Stimulated activated CD8-positive, alpha-beta memory T cell treated with anti-CD3 and anti-CD28 coated beads, Interleukin-15, amount 100 ng/mL, for 48 hours (primary cell): ENCODE data around the gene TPRX2.
A peak's percentile ranks its signal among the peaks of the same experiment; 100 is the strongest.
"Not testable (repeated sequence)": the region's sequence is repeated elsewhere in the genome, so short reads cannot be mapped to it uniquely, and the experiment has no call there.

Experiments used
- DNase-seq, 2 donors: peaks; one replicate each; pipeline ENCODE4 v3.0.0-alpha.2; 2020; ENCODE audit warnings: low read depth in 2 of 2

Gene TPRX2, protein sequence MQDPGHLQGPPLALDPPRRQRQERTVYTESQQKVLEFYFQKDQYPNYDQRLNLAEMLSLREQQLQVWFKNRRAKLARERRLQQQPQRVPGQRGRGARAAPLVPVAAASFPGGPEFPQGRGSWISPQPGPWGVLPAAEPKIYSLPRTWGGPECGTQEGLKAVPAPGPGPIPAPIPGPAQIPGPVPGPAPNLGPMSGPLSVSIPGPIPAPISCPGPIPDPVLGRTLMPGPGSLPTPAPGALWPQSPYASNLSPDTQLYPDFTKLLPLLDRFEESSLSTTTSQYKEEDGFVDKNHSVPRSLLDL

GRCh38 chr19:47858646-47859285, at the start of gene TPRX2:
TSS of gene TPRX2 (plus strand) at chr19:47859235. CDS start at chr19:47859247, 12 bp downstream.
- DNase-seq = not testable (repeated sequence)

- peak; percentile 55 to 60 for DNase-seq
These were observed 45.6 kb upstream of the TPRX2 start for GRCh38 chr19:47813304-47813994.

DNA sequence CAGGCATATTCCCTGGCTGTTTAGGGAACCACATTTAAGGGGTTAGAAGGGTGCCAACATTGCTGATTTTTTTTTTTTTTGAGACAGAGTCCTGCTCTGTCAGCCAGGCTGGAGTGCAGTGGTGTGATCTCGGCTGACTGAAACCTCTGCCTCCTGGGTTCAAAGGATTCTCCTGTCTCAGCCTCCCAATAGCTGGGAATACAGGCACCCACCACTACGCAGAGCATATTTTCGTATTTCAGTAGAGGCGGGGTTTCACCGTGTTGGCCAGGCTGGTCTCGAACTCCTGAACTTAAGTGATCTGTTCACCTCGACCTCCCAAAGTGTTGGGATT, 45.1 kb upstream of the TPRX2 start:
- no peak for DNase-seq

DNA sequence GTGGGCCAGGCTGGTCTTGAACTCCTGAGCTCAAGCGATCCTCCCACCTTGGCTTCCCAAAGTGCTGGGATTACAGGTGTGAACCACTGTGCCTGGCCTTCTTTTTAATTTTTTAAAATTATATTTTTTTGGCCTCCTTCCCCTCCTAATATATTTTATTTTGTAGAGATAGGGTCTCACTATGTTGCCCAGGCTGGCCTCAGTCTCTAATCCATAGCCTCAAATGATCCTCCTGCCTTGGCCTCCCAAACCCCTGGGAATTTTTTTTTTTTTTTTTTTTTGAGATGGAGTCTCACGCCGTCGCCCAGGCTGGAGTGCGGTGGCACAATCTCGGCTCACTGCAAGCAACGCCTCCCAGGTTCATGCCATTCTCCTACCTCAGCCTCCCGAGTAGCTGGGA, 42.8 kb upstream of the TPRX2 start:
- DNase-seq = not testable (repeated sequence)

DNA sequence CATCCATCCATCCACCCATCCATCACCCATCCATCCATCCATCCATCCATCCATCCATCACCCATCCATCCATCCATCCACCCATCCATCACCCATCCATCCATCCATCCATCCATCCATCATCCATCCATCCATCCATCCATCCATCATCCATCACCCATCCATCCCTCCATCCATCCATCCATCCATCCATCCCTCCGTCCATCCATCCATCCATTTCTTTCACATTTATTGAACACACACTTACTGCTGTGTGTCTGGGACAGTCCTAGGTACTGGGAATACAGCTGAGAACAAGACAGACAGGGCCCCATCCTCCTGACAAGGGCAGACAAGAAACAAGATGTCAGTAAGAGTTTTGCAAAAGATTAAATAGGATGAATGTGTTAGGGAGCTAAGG, 40.8 kb upstream of the TPRX2 start:
- DNase-seq = not testable (repeated sequence)

DNA sequence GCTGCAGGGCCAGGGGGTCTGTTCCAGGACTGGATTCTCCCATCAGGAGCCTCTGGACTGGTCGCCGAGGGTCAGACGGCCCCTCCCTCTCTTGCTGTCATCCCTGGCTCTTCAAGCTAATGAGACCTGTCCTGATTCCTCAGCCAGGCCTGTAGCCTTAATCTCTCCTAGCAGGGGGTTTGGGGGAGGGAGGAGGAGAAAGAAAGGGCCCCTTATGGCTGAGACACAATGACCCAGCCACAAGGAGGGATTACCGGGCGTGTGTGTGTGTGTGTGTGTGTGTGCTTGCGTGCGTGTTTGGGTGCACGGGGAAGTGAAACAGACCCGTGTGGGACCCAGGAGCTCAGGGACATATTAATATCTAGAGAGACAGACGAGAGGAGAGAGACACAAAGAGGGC, 39.2 kb upstream of the TPRX2 start:
- no peak for DNase-seq

GRCh38 chr19:47820410-47820809, 38.6 kb upstream of the TPRX2 start:
- no peak for DNase-seq

GRCh38 chr19:47821460-47822020, 37.5 kb upstream of the TPRX2 start, which contains the start of gene CRX:
TSS of gene CRX (plus strand) at chr19:47821937. CDS start at chr19:47834444, 12,507 bp downstream.
- no peak for DNase-seq

GRCh38 chr19:47824396-47824795, 34.6 kb upstream of the TPRX2 start:
- no peak for DNase-seq

GRCh38 chr19:47826800-47827199, 32.2 kb upstream of the TPRX2 start:
- DNase-seq = no peak

DNA sequence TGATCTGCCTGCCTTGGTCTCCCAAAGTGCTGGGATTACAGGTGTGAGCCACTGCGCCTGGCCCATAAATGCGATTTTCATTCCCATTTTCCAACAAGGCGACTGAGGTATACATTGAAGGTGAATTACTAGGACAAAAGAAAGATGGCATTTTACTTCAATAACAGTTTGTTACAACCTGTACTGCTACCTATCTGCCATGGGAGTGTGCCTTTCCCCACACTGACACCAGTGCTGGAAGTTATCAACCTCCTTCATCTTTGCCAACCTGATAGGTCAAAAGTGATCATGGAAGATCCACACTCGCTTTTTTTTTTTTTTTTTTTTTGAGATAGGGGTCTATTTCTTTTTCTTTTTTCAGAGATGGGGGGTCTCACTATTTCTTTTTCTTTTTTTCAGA, 26.3 kb upstream of the TPRX2 start:
- DNase-seq = no peak

- no peak for DNase-seq
These were observed 23.0 kb upstream of the TPRX2 start for GRCh38 chr19:47836038-47836437.

DNA sequence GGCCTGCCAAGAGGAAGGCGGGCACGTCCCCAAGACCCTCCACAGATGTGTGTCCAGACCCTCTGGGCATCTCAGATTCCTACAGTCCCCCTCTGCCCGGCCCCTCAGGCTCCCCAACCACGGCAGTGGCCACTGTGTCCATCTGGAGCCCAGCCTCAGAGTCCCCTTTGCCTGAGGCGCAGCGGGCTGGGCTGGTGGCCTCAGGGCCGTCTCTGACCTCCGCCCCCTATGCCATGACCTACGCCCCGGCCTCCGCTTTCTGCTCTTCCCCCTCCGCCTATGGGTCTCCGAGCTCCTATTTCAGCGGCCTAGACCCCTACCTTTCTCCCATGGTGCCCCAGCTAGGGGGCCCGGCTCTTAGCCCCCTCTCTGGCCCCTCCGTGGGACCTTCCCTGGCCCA, 19.6 kb upstream of the TPRX2 start:
- no peak for DNase-seq

DNA sequence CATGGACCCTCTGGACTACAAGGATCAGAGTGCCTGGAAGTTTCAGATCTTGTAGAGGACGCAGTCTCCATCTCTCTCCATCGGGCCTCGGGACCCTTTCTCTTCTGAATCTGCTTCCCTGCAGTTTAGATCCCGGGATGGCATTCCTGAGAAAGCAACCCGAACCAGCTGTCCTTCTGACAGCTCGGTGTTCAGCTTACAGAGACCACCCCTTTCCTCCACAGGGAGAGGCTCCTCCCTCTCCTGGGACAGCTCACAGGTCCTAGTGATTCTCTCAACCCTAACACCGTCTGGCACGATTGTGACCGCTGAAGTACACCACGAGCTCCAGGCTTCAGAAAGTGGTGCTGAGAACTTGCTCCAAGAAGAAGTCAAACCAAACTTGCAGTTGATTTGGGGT, 19.1 kb upstream of the TPRX2 start:
- no peak for DNase-seq

- DNase-seq = no peak
These were observed 16.1 kb upstream of the TPRX2 start for GRCh38 chr19:47842941-47843340.

- DNase-seq = no peak
These were observed 10.6 kb upstream of the TPRX2 start for GRCh38 chr19:47848425-47848822.

GRCh38 chr19:47848823-47849473, 10.1 kb upstream of the TPRX2 start:
- DNase-seq = peak; percentile 2 to 4

DNA sequence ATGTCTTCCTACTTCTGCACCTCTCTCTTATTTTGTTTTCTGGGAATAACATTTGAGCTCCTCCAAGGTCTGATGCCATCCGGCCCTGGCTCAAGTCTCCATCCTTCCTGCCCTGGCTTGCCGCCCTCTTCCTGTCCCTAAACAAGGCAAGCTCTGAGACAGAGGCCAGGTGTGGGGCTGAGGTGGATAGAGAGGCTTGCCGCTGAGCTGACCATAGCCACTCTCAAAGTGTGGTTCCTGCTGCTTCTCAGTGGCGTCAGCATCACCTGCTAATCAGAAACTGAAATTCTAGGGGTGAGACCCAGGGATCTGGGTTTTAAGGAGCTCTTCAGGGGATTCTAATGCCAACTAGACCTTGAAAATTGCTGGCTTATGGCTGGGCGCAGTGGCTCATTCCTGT, 6.0 kb upstream of the TPRX2 start:
- DNase-seq = no peak

DNA sequence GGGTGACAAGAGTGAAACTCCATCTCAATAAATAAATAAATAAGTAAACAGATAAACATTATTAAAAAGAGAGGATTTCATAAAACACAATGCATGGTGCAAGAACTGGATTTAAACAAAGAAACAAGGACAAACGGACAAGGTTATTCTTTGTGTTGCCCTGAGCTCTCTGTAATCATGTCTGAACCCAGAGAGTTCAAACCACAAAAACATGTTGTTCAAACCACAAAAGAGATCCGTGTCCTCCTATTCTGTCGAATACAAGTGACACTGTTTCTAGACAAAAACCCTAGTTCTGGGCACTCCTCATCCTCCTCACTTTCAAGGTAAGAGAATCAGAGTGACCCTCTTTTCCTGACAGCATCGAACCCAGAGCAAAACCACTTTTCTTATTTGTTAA, 4.6 kb upstream of the TPRX2 start:
- no peak for DNase-seq

- not testable (repeated sequence) for DNase-seq
These were observed 804 bp upstream of the TPRX2 start for GRCh38 chr19:47858231-47858630.

DNA sequence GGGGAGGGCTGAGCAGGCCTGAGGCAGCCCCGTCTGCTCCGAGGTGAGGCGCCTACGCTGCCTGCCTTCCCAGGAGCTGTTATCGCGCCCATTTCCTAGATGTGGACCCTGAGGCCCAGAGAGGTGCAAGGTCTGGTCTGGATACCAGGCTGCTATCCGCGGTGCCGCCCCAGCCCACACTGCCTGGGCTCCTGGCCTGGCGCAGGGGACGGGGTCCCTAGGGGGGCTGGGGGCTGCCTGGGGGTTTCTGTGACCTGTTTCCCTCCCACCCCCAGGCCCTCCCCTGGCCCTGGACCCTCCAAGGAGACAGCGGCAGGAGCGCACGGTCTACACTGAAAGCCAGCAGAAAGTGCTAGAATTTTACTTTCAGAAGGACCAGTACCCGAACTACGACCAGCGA, 803 bp downstream of the TPRX2 start:
- DNase-seq = not testable (repeated sequence)
